ENCODE data around the gene PKP4. TPM values are rescaled to one million over a fixed set of nuclear protein-coding genes. Genes with fewer than 3 reads are reported as not detected.

PKP4 gene
- total RNA-seq, 1 donor = 47.4 TPM

- Histone ChIP-seq H3K27ac (ENCODE audit: low read depth, low read length) (no peak overlapping the region), H4K20me1 (ENCODE audit: insufficient read depth, low read length) (no peaks in the 10 kb centered on the region), H3K9me3 (ENCODE audit: low read depth, low read length) (no peaks in the 10 kb centered on the region), H3K4me2 (ENCODE audit: insufficient read depth, low read length) (no peak overlapping the region), H3K4me3 (ENCODE audit: insufficient read depth, low read length) (no peak overlapping the region), H3K79me2 (ENCODE audit: insufficient read depth, low read length) (no peaks in the 10 kb centered on the region), H2AFZ (ENCODE audit: low read length) (no peak overlapping the region), H3K36me3 (ENCODE audit: insufficient read depth, low read length) (peaks cover 28% of the 10 kb centered on the region), H3K27me3 (ENCODE audit: insufficient read depth, low read length) (no peaks in the 10 kb centered on the region), H3K4me1 (ENCODE audit: insufficient read depth, low read length) (no peaks in the 10 kb centered on the region)
- DNase-seq (ENCODE audit: insufficient read length, low spot score, missing footprints) = no peak
- TF ChIP-seq, protein P1, sequence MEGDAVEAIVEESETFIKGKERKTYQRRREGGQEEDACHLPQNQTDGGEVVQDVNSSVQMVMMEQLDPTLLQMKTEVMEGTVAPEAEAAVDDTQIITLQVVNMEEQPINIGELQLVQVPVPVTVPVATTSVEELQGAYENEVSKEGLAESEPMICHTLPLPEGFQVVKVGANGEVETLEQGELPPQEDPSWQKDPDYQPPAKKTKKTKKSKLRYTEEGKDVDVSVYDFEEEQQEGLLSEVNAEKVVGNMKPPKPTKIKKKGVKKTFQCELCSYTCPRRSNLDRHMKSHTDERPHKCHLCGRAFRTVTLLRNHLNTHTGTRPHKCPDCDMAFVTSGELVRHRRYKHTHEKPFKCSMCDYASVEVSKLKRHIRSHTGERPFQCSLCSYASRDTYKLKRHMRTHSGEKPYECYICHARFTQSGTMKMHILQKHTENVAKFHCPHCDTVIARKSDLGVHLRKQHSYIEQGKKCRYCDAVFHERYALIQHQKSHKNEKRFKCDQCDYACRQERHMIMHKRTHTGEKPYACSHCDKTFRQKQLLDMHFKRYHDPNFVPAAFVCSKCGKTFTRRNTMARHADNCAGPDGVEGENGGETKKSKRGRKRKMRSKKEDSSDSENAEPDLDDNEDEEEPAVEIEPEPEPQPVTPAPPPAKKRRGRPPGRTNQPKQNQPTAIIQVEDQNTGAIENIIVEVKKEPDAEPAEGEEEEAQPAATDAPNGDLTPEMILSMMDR (IDR thresholded peaks at IDR 0.05; ENCODE audit: extremely low read depth, low read depth, low read length) = no peak
Measured at GRCh38 chr2:158658396-158658795, 201.6 kb downstream of the PKP4 start.

GRCh38 chr2:158659483-158659882, 202.7 kb downstream of the PKP4 start:
- no peaks in the 10 kb centered on the region for H3K27me3 ChIP-seq (ENCODE audit: insufficient read depth, low read length)
- no peaks in the 10 kb centered on the region for H3K9me3 ChIP-seq (ENCODE audit: low read depth, low read length)
- H4K20me1 ChIP-seq (ENCODE audit: insufficient read depth, low read length) = no peaks in the 10 kb centered on the region
- no peak overlapping the region for H3K27ac ChIP-seq (ENCODE audit: low read depth, low read length)
- no peaks in the 10 kb centered on the region for H3K4me1 ChIP-seq (ENCODE audit: insufficient read depth, low read length)
- H2AFZ ChIP-seq (ENCODE audit: low read length) = no peak overlapping the region
- peaks cover 36% of the 10 kb centered on the region for H3K36me3 ChIP-seq (ENCODE audit: insufficient read depth, low read length)
- H3K79me2 ChIP-seq (ENCODE audit: insufficient read depth, low read length) = no peaks in the 10 kb centered on the region
- H3K4me2 ChIP-seq (ENCODE audit: insufficient read depth, low read length) = no peak overlapping the region
- TF ChIP-seq, protein P1 (IDR thresholded peaks at IDR 0.05; ENCODE audit: extremely low read depth, low read depth, low read length) = no peak
- DNase-seq (ENCODE audit: insufficient read length, low spot score, missing footprints) = no peak
- H3K4me3 ChIP-seq (ENCODE audit: insufficient read depth, low read length) = no peak overlapping the region

DNA sequence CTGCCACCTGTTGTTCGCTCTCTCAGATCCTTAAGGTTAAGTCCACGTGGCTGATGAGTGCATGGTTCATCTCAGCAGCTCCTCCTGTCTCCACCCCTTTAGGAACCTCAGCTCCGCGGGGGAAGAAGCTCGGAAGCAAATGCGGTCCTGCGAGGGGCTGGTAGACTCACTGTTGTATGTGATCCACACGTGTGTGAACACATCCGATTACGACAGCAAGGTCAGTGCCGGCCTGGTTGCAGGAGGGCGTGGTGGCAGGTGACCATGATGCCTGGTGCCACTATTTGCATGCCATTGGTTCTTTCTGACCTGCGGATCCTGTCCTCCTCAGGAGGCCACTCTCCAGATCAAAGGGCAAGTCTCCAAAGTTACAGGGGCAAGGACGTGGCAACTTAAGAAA, 204.5 kb downstream of the PKP4 start:
- no peak overlapping the region for H3K27ac ChIP-seq (ENCODE audit: low read depth, low read length)
- H4K20me1 ChIP-seq (ENCODE audit: insufficient read depth, low read length) = no peaks in the 10 kb centered on the region
- DNase-seq (ENCODE audit: insufficient read length, low spot score, missing footprints) = no peak
- no peaks in the 10 kb centered on the region for H3K9me3 ChIP-seq (ENCODE audit: low read depth, low read length)
- H3K4me3 ChIP-seq (ENCODE audit: insufficient read depth, low read length) = no peak overlapping the region
- H2AFZ ChIP-seq (ENCODE audit: low read length) = no peak overlapping the region
- TF ChIP-seq, protein P1 (IDR thresholded peaks at IDR 0.05; ENCODE audit: extremely low read depth, low read depth, low read length) = no peak
- no peak overlapping the region for H3K4me2 ChIP-seq (ENCODE audit: insufficient read depth, low read length)
- peaks cover 16% of the 10 kb centered on the region for H3K4me1 ChIP-seq (ENCODE audit: insufficient read depth, low read length)
- no peaks in the 10 kb centered on the region for H3K27me3 ChIP-seq (ENCODE audit: insufficient read depth, low read length)
- peaks cover 37% of the 10 kb centered on the region for H3K36me3 ChIP-seq (ENCODE audit: insufficient read depth, low read length)
- H3K79me2 ChIP-seq (ENCODE audit: insufficient read depth, low read length) = no peaks in the 10 kb centered on the region

DNA sequence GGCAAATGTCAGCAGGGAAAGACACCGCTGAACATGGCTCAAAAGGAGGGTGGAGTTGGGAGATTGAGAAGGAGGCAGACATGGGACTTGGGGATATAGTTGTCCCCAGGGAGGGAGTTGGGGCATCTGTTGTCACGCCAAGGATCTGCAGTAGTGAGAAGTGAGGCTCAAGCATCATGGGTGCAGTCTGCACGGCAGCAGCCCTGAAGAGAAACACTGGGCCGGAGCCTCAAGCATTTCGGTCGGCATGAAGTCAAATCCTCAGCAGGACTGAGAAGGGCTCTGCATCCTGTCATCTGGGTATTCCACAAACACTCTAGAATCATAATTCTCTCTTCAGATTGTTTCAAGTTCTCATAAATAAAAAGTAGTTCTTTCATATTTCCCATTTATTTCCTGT, 205.7 kb downstream of the PKP4 start:
- peaks cover 40% of the 10 kb centered on the region for H3K36me3 ChIP-seq (ENCODE audit: insufficient read depth, low read length)
- H3K4me1 ChIP-seq (ENCODE audit: insufficient read depth, low read length) = peaks cover 25% of the 10 kb centered on the region
- DNase-seq (ENCODE audit: insufficient read length, low spot score, missing footprints) = no peak
- H2AFZ ChIP-seq (ENCODE audit: low read length) = no peak overlapping the region
- H3K27me3 ChIP-seq (ENCODE audit: insufficient read depth, low read length) = no peaks in the 10 kb centered on the region
- no peaks in the 10 kb centered on the region for H3K9me3 ChIP-seq (ENCODE audit: low read depth, low read length)
- TF ChIP-seq, protein P1 (IDR thresholded peaks at IDR 0.05; ENCODE audit: extremely low read depth, low read depth, low read length) = no peak
- peaks cover 5% of the 10 kb centered on the region for H4K20me1 ChIP-seq (ENCODE audit: insufficient read depth, low read length)
- no peak overlapping the region for H3K4me2 ChIP-seq (ENCODE audit: insufficient read depth, low read length)
- H3K79me2 ChIP-seq (ENCODE audit: insufficient read depth, low read length) = no peaks in the 10 kb centered on the region
- no peak overlapping the region for H3K4me3 ChIP-seq (ENCODE audit: insufficient read depth, low read length)
- H3K27ac ChIP-seq (ENCODE audit: low read depth, low read length) = no peak overlapping the region

All from osteoblast (primary cell).